ENCODE measurements around the gene TAF4.
"Not testable (repeated sequence)": the region's sequence is repeated elsewhere in the genome, so short reads cannot be mapped to it uniquely, and the experiment has no call there.

TAF4 gene

DNA sequence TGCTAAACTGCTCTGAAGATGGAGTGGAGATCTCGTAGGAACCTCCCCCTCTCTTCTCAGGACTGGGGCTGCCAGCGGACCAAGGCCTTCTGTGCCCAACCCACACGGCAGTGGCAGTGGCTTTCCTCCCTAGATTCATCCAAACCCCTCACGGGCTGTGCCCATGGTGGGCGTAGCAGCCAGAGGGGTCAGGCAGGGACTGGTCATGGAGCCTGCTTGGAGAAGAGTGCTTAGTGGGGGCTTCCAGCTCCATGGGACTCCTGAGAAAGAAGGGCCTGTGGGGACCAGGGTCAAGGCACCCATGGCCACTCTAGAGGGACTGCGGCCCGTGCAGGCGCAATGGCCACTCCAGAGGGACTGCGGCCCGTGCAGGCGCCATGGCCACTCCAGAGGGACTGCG is 86.6 kb downstream of the TAF4 start:
- Histone ChIP-seq H4K20me1 (peaks cover 73% of the 10 kb centered on the region), H3K36me3 (peaks cover 82% of the 10 kb centered on the region)
- no peak for TF ChIP-seq Cebpa-rat (IDR thresholded peaks at IDR 0.05)

DNA sequence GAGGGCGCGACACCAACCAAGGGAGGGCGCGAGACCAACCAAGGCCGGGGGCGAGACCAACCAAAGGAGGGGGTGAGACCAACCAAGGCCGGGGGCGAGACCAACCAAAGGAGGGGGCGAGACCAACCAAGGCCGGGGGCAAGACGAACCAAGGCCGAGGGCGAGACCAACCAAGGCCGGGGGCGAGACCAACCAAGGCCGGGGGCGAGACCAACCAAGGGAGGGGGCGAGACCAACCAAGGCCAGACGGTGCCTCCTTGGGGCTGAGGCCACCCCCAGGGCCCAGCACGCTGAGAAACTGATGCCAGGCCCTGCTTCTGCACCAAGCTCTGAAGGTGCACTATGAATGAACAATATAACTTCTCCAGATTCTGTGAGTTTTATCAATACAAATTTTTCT is 87.2 kb downstream of the TAF4 start:
- no peaks in the 10 kb centered on the region for H3K27me3 ChIP-seq
- peaks cover 82% of the 10 kb centered on the region for H3K36me3 ChIP-seq
- no peak overlapping the region for H3K4me3 ChIP-seq
- no peak overlapping the region for H3K4me2 ChIP-seq
- H3K4me1 ChIP-seq: no peaks in the 10 kb centered on the region
- peaks cover 67% of the 10 kb centered on the region for H4K20me1 ChIP-seq
- no peak for TF ChIP-seq Cebpa-rat (IDR thresholded peaks at IDR 0.05)
- peaks cover 20% of the 10 kb centered on the region for H3K9me3 ChIP-seq
- no peak overlapping the region for H3K9ac ChIP-seq
- no peak overlapping the region for H3K27ac ChIP-seq

More for the DNA sequence above, 86.6 kb downstream of the TAF4 start:
- Histone ChIP-seq H3K9ac (no peak overlapping the region), H3K4me3 (no peak overlapping the region), H3K27ac (no peak overlapping the region), H3K4me1 (no peaks in the 10 kb centered on the region), H3K4me2 (no peak overlapping the region), H3K9me3 (peaks cover 26% of the 10 kb centered on the region), H3K27me3 (no peaks in the 10 kb centered on the region)

DNA sequence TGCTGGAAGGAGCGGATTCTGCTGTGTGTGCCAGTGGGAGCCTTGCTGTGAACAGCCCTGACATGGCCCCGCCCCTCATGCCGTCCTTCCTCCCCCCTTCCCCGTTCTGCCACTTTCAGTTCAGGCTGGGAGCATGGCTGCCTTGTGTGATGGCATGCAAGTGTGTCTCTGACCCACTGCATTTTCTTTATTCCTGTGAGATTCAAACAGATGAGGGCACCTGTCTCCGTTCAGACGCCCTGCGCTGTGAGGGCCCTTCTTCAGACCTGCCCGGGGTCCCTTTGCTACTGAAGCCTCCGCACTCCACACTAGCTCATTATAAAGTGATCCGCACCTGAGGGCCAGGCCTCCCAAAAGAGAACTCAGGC is 88.3 kb downstream of the TAF4 start:
- Histone ChIP-seq H4K20me1 (peaks cover 59% of the 10 kb centered on the region), H3K9me3 (peaks cover 20% of the 10 kb centered on the region), H3K4me1 (no peaks in the 10 kb centered on the region), H3K27me3 (no peaks in the 10 kb centered on the region), H3K4me2 (no peak overlapping the region), H3K9ac (no peak overlapping the region), H3K4me3 (no peak overlapping the region), H3K27ac (no peak overlapping the region), H3K36me3 (peaks cover 84% of the 10 kb centered on the region)
- TF ChIP-seq Cebpa-rat (IDR thresholded peaks at IDR 0.05): no peak

DNA sequence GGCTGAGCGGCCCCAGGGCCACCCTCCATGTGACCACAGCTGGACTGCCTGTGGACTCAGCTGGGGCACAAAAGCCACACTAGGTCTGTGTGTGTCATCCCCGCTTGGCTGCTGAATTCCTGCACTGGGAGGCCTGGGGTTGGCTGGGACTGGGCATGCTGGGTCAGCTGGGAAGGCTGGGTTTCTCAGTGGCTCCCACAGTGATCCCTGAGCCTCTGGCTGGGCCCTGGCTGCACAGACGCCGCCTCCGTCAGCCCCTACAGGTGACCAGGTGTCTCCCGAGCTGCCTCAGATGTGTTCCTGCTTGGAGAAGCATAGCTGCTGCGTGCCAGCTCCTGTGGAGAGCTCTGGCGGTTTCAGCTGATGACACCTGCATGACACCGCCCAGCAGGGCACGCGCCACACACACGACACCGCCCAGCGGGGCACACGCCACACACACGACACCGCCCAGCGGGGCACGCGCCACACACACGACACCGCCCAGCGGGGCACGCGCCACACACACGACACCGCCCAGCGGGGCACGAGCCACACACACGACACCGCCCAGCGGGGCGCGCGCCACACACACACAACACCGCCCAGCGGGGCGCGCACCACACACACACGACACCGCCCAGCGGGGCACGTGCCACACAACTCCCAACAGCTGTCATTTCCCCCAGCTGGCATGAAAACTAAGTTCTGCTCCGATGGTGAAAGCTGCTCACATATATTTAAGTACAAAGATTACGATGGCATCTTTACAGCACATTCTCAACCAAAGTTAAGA is 88.8 kb downstream of the TAF4 start:
- Histone ChIP-seq H3K27ac (no peak overlapping the region), H3K36me3 (peaks cover 89% of the 10 kb centered on the region)

DNA sequence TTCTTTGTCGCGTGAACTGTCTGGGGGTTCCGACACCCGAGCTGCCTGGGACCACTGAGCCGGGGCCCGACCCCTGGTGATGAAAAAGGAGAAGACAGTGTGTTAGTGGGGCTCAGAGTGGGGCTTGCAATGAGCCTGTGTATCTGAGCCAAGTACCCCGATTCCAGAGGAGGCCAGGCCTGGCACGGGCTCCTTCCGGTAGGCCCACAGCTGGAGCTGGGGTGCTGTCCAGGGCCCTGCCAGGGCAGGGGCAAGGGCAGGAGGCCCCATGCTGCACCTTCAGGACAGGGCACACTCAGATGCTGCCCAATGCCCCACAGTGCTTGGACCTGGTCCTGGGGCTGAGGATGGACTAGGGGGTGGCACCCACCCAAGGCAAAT is 89.4 kb downstream of the TAF4 start:
- Histone ChIP-seq H3K4me2 (no peak overlapping the region), H3K36me3 (peaks cover 89% of the 10 kb centered on the region), H3K27ac (no peak overlapping the region)

More for the DNA sequence above, 88.8 kb downstream of the TAF4 start:
- Histone ChIP-seq H3K4me3 (no peak overlapping the region), H4K20me1 (peaks cover 59% of the 10 kb centered on the region), H3K9ac (no peak overlapping the region), H3K4me1 (no peaks in the 10 kb centered on the region), H3K27me3 (no peaks in the 10 kb centered on the region), H3K4me2 (no peak overlapping the region), H3K9me3 (peaks cover 20% of the 10 kb centered on the region)
- TF ChIP-seq Cebpa-rat (IDR thresholded peaks at IDR 0.05): no peak

DNA sequence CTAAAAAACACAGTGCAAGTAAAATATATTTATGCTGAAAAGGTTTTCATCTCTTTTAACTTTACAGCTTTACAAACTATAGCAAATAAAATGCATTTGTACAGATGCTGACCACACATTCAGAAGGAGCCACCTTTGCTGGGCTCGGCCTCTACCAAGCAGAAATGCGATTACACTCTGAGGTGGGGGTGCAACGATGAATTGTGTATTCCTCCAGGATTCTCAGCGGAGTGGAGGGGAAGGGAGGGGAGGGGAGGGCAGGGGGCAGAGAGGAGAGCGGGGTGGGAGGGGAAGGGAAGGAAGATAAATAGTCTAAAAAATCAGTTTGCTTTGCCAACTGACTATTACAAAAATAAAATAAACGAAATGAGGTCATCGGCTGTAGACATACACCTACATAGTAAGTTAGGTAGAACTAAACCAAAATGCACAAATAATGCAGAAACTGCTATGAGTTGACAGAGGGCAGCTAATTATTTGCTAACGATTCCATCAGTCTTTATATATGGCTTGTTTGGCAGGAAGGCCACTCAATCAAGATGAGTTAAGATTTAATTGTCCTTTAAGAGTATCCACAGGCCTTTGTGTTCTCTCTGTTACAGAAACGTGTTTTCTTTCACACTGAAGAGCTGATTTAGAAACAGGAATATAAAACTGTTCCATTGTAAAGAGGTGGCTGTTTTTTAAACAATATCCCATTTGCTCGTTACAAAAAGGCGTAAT is 90.1 kb downstream of the TAF4 start:
- no peak for TF ChIP-seq Cebpa-rat (IDR thresholded peaks at IDR 0.05)
- Histone ChIP-seq H3K9ac (no peak overlapping the region), H3K4me2 (no peak overlapping the region), H3K4me3 (no peak overlapping the region), H3K4me1 (no peaks in the 10 kb centered on the region), H3K27me3 (no peaks in the 10 kb centered on the region), H3K36me3 (peaks cover 83% of the 10 kb centered on the region), H4K20me1 (peaks cover 48% of the 10 kb centered on the region), H3K9me3 (peaks cover 17% of the 10 kb centered on the region), H3K27ac (no peak overlapping the region)

More for the DNA sequence above, 89.4 kb downstream of the TAF4 start:
- Histone ChIP-seq H3K4me1 (no peaks in the 10 kb centered on the region), H3K27me3 (no peaks in the 10 kb centered on the region), H3K9me3 (peaks cover 20% of the 10 kb centered on the region), H3K9ac (no peak overlapping the region), H3K4me3 (no peak overlapping the region), H4K20me1 (peaks cover 55% of the 10 kb centered on the region)
- no peak for TF ChIP-seq Cebpa-rat (IDR thresholded peaks at IDR 0.05)

DNA sequence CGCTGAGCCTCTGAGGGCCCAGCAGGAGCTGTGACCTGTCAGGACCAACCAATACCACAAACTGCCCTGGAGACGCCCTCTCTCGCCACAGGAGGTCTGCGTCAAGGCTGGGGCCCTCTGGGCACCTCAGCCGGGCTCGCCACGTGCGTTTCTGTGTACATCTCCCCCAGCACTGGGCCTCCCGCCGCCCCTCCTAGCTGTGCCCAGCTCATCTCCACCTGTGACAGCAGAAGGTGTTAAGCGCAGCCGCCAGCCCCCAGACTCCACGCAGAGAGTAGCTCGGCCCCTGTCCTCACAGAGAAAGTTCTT is 91.4 kb downstream of the TAF4 start:
- H3K9ac ChIP-seq: no peak overlapping the region
- no peaks in the 10 kb centered on the region for H3K27me3 ChIP-seq
- no peak overlapping the region for H3K27ac ChIP-seq
- H3K36me3 ChIP-seq: peaks cover 70% of the 10 kb centered on the region
- H3K4me3 ChIP-seq: no peak overlapping the region
- H4K20me1 ChIP-seq: peaks cover 36% of the 10 kb centered on the region
- peaks cover 5% of the 10 kb centered on the region; the same call in 1 of the 2 replicates for H3K9me3 ChIP-seq
- H3K4me1 ChIP-seq: no peaks in the 10 kb centered on the region
- TF ChIP-seq Cebpa-rat (IDR thresholded peaks at IDR 0.05): no peak
- H3K4me2 ChIP-seq: no peak overlapping the region

DNA sequence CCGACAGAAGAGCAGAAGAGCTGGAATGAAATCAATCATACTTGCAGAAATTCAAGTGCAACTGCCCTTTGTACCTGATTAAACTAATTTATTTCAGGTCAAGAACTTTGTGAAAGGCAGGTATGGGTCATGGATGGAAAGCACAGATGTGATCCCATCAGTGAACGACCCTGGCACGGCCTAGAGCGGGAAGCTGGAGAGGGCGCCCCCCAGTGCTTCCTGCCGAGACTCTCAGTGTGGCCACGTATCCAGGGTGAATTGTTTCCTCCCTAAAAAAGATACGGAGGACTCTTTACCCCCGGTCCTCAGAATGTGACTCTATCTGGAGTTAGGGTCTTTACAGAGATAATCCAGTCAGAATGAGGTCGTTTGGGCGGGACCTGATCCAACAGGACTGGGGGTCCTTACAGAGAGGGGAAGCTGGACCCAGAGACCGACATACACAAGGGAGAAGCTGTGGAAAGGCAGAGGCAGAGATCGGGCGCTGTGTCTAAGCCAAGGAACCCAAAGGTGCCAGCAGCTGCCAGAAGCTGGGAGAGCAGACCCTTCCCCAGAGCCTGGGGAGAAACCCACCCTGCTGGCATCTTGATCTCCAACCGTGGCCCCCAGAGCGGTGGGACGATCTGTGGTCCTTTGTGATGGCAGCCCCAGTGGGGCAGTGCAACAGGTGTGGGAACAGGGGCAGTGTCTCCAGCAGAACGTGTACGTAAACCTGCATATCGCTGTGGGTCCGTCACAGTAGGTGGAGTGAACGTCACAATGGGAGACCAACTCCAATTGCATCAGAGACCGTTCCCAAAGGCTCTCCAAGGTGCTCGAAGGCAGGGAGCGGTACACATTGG is 91.9 kb downstream of the TAF4 start:
- Histone ChIP-seq H3K27me3 (no peaks in the 10 kb centered on the region), H3K27ac (no peak overlapping the region), H3K4me2 (no peak overlapping the region), H3K36me3 (peaks cover 64% of the 10 kb centered on the region), H3K4me3 (no peak overlapping the region), H3K4me1 (no peaks in the 10 kb centered on the region), H4K20me1 (peaks cover 31% of the 10 kb centered on the region), H3K9ac (no peak overlapping the region), H3K9me3 (no peaks in the 10 kb centered on the region; the same call in 1 of the 2 replicates)
- TF ChIP-seq Cebpa-rat (IDR thresholded peaks at IDR 0.05): no peak

DNA sequence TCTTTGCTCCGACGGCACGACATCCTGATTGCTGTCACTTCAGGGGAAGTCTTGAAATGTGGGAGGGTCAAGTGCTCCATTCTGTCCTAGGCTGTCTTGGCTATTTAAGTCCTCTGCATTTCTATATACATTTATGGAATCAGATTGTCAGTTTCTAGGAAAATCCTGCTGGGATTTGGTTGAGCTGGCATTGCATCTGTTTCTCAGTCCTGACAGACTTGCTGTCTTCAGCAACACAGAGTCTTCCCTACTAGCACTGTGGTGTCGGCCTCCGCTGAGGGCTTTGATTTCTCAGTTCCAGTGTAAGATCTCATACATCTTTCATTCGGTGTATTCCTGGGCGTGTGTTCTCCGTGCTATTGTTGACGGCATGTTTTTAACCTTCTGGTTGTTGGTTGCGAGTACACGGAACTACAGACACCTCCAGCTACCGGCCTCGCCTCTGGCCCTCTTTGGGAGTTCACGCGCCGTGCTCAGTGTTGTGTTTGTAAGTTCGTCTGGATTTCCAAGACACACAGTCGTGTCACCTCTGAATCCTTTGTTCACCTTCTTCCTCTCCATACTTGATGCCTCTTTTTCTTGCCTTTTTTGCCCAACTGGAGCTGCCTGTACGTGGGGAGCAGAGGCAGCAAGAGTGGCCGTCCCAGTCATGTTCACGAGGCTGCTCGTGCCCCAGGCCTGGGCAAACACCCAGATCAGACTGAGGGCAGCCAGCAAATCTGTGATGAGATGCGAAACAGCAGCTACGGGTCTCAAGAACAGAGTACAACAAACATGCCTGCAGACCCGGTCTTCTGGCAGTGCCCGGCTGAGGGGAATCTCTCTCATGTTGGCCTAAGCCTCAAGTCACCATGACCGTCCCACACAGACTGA is 92.8 kb downstream of the TAF4 start:
- no peak overlapping the region for H3K4me2 ChIP-seq
- H3K4me3 ChIP-seq: no peak overlapping the region

DNA sequence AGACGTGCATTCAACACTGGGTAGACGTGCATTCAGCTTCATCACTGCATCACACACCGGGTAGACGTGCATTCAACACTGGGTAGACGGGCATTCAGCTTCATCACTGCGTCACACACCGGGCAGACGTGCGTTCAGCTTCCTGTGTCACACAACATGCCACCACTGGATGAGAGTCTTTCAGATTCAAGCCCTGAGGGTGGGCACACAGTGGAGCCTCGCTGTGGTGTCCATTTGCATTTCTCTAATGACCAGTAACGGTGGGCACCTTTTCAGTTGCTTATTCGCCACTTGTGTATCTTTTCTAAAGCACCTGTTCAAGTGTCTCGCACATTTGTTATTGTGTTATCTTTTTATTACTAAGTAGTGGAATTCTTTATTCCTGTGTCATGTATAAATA is 94.1 kb downstream of the TAF4 start:
- H3K9me3 ChIP-seq, H3K4me2 ChIP-seq, H3K9ac ChIP-seq, H3K27me3 ChIP-seq, H3K27ac ChIP-seq, H3K4me3 ChIP-seq, H3K4me1 ChIP-seq: not testable (repeated sequence)
- H3K36me3 ChIP-seq: peaks cover 47% of the 10 kb centered on the region
- peaks cover 21% of the 10 kb centered on the region; the same call in 1 of the 2 replicates for H4K20me1 ChIP-seq

More for the DNA sequence above, 92.8 kb downstream of the TAF4 start:
- no peaks in the 10 kb centered on the region for H3K4me1 ChIP-seq
- no peak overlapping the region for H3K27ac ChIP-seq
- H3K27me3 ChIP-seq: no peaks in the 10 kb centered on the region
- TF ChIP-seq Cebpa-rat (IDR thresholded peaks at IDR 0.05): no peak
- H3K36me3 ChIP-seq: peaks cover 60% of the 10 kb centered on the region
- peaks cover 32% of the 10 kb centered on the region; the same call in 1 of the 2 replicates for H4K20me1 ChIP-seq
- no peak overlapping the region for H3K9ac ChIP-seq
- H3K9me3 ChIP-seq: no peaks in the 10 kb centered on the region

Data from BLaER1 (cell line).